Memory B cell (primary cell): ENCODE data around the gene TRAPPC12.

Source experiments
- ATAC-seq: fragments of 150-1000 bp; cut with Tn5 transposase; 2 replicates; pipeline ENCODE4 v1.10.0; 2021; ENCODE audit warnings: low read depth, mild to moderate bottlenecking, moderate library complexity
- DNase-seq, 2 donors: peaks; one replicate each; pipeline ENCODE4 v3.0.0; 2022; ENCODE audit warnings: low spot score in 2 of 2
- H3K27ac Mint-ChIP-seq: one replicate; pipeline ENCODE4 v1.8.0; 2022; ENCODE audit warnings: mild to moderate bottlenecking, moderate library complexity, mixed read lengths
- H3K27me3 Mint-ChIP-seq: one replicate; pipeline ENCODE4 v1.8.0; 2022; ENCODE audit warnings: mixed read lengths
- H3K36me3 Mint-ChIP-seq: one replicate; pipeline ENCODE4 v1.8.0; 2022; ENCODE audit warnings: mild to moderate bottlenecking, mixed read lengths
- H3K4me1 Mint-ChIP-seq: one replicate; pipeline ENCODE4 v1.8.0; 2022; ENCODE audit warnings: mixed read lengths
- H3K4me3 Mint-ChIP-seq: one replicate; pipeline ENCODE4 v1.8.0; 2022; ENCODE audit warnings: mild to moderate bottlenecking, moderate library complexity, mixed read lengths
- H3K9me3 Mint-ChIP-seq: one replicate; pipeline ENCODE4 v1.8.0; 2022; ENCODE audit warnings: mixed read lengths

The TRAPPC12 gene

DNA sequence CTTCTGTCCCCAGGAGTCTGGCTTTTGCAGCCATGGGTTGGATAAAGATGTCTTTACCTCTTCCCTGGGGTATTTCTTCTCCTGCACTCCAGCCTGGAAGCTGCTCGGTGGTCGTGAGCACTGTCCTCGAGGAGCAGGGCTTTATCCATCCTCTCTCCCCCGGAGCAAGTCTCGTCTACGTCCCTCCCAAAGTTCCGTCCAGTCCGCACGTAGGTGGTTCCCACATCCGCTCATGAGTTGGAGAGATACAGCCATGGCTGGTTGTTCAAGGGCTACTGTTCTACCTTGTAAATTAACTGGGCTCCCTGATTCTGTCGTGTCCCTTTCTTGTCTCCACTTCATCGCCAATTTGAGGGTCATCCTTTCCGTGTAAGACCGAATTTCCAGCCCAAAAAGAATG, 47.1 kb downstream of the TRAPPC12 start:
- no peak for ATAC-seq
- H3K9me3 Mint-ChIP-seq: no peaks in the 10 kb centered on the region
- H3K36me3 Mint-ChIP-seq: peaks cover 27% of the 10 kb centered on the region
- no peak for DNase-seq
- H3K4me1 Mint-ChIP-seq: peaks cover 6% of the 10 kb centered on the region
- H3K27ac Mint-ChIP-seq: no peak overlapping the region
- H3K4me3 Mint-ChIP-seq: no peak overlapping the region
- no peaks in the 10 kb centered on the region for H3K27me3 Mint-ChIP-seq

GRCh38 chr2:3427272-3427671, 47.8 kb downstream of the TRAPPC12 start:
- H3K27ac Mint-ChIP-seq: no peak overlapping the region
- H3K36me3 Mint-ChIP-seq: peaks cover 33% of the 10 kb centered on the region
- H3K27me3 Mint-ChIP-seq: no peaks in the 10 kb centered on the region
- H3K4me1 Mint-ChIP-seq: peaks cover 6% of the 10 kb centered on the region
- ATAC-seq: no peak
- no peak for DNase-seq
- no peaks in the 10 kb centered on the region for H3K9me3 Mint-ChIP-seq
- H3K4me3 Mint-ChIP-seq: no peak overlapping the region

DNA sequence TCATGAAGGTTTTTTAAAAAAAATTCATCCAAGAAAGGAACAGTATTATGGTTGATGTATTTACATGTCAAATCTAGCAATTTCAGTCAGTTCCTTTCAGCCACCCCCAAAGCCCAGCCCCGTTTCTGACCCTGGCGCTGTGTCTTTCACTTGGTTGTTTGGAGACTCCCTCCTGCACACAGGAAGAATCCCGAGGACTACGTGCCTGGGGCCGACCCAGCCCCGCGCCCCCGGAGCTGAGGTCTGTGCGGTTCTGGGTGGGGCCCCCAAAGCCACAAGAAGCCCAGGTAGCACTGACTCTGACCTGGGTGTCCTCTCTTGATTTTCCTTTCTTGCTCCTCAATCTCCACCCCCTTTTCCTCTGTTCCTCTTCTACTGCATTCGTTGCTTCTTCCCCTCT, 49.1 kb downstream of the TRAPPC12 start:
- DNase-seq: no peak
- Mint-ChIP-seq H3K9me3 (no peaks in the 10 kb centered on the region), H3K4me1 (peaks cover 4% of the 10 kb centered on the region), H3K36me3 (peaks cover 32% of the 10 kb centered on the region), H3K4me3 (no peak overlapping the region), H3K27ac (peak overlapping the region; percentile 7), H3K27me3 (no peaks in the 10 kb centered on the region)
- no peak for ATAC-seq

- no peaks in the 10 kb centered on the region for H3K9me3 Mint-ChIP-seq
- H3K27ac Mint-ChIP-seq: peak overlapping the region; percentile 7
- peaks cover 28% of the 10 kb centered on the region for H3K36me3 Mint-ChIP-seq
- ATAC-seq (no peak), DNase-seq (no peak)
- H3K27me3 Mint-ChIP-seq: no peaks in the 10 kb centered on the region
- no peaks in the 10 kb centered on the region for H3K4me1 Mint-ChIP-seq
- H3K4me3 Mint-ChIP-seq: no peak overlapping the region
Observed at GRCh38 chr2:3429066-3429610, 49.6 kb downstream of the TRAPPC12 start.

- Mint-ChIP-seq H3K9me3 (no peaks in the 10 kb centered on the region), H3K27ac (no peak overlapping the region), H3K27me3 (no peaks in the 10 kb centered on the region), H3K4me1 (no peaks in the 10 kb centered on the region), H3K36me3 (peaks cover 29% of the 10 kb centered on the region), H3K4me3 (no peak overlapping the region)
- DNase-seq: no peak
- no peak for ATAC-seq
Observed at GRCh38 chr2:3430172-3430571, 50.7 kb downstream of the TRAPPC12 start.

DNA sequence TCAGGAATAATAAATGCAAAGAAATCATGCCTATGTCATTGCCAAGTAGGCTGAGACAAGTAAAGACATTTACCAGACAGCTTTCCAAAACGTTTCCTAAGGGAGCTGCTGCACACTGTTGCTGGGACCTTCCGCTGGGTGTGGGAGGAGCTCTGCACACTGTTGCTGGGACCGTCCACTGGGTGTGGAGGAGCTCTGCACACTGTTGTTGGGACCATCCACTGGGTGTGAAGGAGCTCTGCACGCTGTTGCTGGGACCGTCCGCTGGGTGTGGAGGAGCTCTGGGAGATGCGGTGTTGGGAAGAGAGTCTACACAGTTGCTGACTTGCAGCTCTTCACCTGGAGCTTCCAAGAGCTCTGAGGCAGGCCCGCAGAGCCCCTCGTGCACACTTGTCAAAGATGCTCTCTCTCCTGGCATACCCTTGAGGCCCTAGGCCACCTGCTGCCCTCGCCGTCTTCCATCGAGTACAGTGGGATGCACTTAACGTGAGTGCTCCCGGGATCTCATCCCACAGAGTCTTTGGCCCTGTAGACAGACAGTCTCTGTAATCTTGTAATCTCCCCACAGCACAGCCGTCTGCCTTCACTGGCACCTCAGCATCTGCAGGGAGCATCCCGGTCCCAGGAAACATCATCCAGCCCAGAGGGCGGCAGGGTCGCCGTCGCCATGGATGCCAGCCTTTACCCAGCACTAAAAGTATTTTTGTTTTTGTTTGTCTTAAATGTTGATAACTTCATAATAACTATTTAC, 51.4 kb downstream of the TRAPPC12 start:
- Mint-ChIP-seq H3K4me1 (no peaks in the 10 kb centered on the region), H3K9me3 (no peaks in the 10 kb centered on the region), H3K4me3 (no peak overlapping the region), H3K27ac (no peak overlapping the region), H3K27me3 (no peaks in the 10 kb centered on the region), H3K36me3 (peaks cover 26% of the 10 kb centered on the region)
- ATAC-seq: no peak
- DNase-seq: no peak

DNA sequence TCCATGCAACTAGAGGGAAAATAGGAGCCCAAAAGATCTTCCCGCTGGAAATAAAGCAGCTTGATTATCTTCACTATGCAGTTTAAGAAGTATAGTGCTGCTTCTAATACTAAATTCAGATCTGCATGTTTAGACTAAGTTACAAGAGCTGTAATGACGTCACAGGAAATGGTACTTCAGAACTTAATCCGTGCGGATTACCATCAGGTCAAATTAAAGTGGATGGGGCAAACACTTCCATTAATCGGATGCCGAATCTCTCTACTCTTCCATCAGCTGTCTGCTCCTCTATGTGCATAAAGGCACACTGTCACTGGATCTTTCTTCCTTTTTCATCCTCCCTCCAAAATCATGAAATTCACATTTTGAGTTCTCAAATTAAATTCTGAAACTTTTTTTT, 52.6 kb downstream of the TRAPPC12 start:
- no peaks in the 10 kb centered on the region for H3K9me3 Mint-ChIP-seq
- no peaks in the 10 kb centered on the region for H3K27me3 Mint-ChIP-seq
- H3K4me1 Mint-ChIP-seq: no peaks in the 10 kb centered on the region
- DNase-seq (no peak), ATAC-seq (no peak)
- H3K4me3 Mint-ChIP-seq: no peak overlapping the region
- peaks cover 26% of the 10 kb centered on the region for H3K36me3 Mint-ChIP-seq
- peak overlapping the region; percentile 62 for H3K27ac Mint-ChIP-seq

DNA sequence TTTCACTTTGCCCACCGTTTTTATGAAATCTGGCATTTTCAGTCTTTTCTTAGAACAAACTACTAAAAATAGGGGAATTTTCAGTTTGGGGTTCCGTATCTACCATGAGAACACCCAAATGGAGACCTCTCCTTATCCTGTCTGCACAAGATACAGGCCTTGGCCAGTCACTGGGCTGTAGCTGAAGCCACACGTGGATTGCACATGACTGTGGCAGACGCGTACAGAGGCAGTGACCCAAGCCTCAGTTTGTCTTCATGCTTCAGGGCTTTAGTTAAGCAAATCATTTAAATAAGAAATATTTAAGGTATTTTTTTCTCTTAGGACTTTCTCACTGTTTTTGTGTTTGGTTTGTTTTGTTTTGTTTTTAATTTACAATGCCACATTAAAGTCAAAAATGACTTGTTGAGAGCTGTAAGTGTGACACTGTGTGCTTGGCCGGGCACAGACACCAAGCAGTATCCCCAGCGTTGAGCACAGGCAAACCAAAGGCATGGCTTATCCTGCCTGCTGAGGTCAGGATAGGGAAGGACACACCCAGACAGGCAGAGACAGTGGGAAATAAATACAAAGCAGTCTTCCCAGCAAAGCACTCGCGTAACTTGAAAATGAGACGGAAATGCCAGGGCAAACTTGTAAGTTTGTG, 53.3 kb downstream of the TRAPPC12 start:
- no peak overlapping the region for H3K27ac Mint-ChIP-seq
- ATAC-seq: no peak
- no peaks in the 10 kb centered on the region for H3K9me3 Mint-ChIP-seq
- H3K4me3 Mint-ChIP-seq: no peak overlapping the region
- no peaks in the 10 kb centered on the region for H3K27me3 Mint-ChIP-seq
- H3K4me1 Mint-ChIP-seq: no peaks in the 10 kb centered on the region
- peaks cover 26% of the 10 kb centered on the region for H3K36me3 Mint-ChIP-seq
- DNase-seq: no peak

- ATAC-seq (no peak), DNase-seq (no peak)
- Mint-ChIP-seq H3K4me3 (no peak overlapping the region), H3K36me3 (peaks cover 26% of the 10 kb centered on the region), H3K27me3 (no peaks in the 10 kb centered on the region), H3K9me3 (no peaks in the 10 kb centered on the region), H3K27ac (no peak overlapping the region), H3K4me1 (no peaks in the 10 kb centered on the region)
Observed at GRCh38 chr2:3433339-3433699, 53.8 kb downstream of the TRAPPC12 start.

- H3K36me3 Mint-ChIP-seq: peaks cover 28% of the 10 kb centered on the region
Observed at GRCh38 chr2:3433776-3434400, 54.4 kb downstream of the TRAPPC12 start.

GRCh38 chr2:3434654-3435053, 55.2 kb downstream of the TRAPPC12 start:
- ATAC-seq: no peak
- no peaks in the 10 kb centered on the region for H3K4me1 Mint-ChIP-seq
- peak overlapping the region; percentile 75 for H3K27ac Mint-ChIP-seq
- DNase-seq: no peak
- no peak overlapping the region for H3K4me3 Mint-ChIP-seq
- no peaks in the 10 kb centered on the region for H3K9me3 Mint-ChIP-seq
- H3K36me3 Mint-ChIP-seq: peaks cover 28% of the 10 kb centered on the region
- no peaks in the 10 kb centered on the region for H3K27me3 Mint-ChIP-seq

More at GRCh38 chr2:3433776-3434400, 54.4 kb downstream of the TRAPPC12 start:
- H3K27me3 Mint-ChIP-seq: no peaks in the 10 kb centered on the region
- no peak for ATAC-seq
- no peaks in the 10 kb centered on the region for H3K4me1 Mint-ChIP-seq
- no peak for DNase-seq
- peak overlapping the region; percentile 75 for H3K27ac Mint-ChIP-seq
- H3K4me3 Mint-ChIP-seq: no peak overlapping the region
- no peaks in the 10 kb centered on the region for H3K9me3 Mint-ChIP-seq

DNA sequence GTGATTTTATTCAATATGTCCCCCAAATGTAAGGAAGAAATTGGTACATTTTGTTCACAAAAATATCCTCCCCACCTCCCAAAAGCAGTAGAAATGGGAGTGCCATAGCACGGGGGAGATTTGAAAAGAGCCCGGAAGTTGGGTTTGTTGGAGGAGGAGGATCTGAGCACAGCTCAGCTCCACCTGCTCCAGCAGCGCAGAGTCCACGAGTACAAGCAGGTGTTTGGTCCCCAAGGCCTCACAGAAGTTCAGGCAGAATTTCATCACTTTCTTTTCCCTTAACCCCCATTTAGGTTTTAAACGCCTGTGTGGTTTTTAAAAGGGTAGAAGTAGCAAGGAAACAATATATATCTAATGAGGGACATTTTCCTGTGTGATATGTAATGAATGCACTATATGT, 56.0 kb downstream of the TRAPPC12 start:
- peaks cover 2% of the 10 kb centered on the region for H3K4me1 Mint-ChIP-seq
- ATAC-seq (no peak), DNase-seq (no peak)
- H3K9me3 Mint-ChIP-seq: no peaks in the 10 kb centered on the region
- no peak overlapping the region for H3K27ac Mint-ChIP-seq
- H3K4me3 Mint-ChIP-seq: no peak overlapping the region
- H3K27me3 Mint-ChIP-seq: no peaks in the 10 kb centered on the region
- H3K36me3 Mint-ChIP-seq: peaks cover 25% of the 10 kb centered on the region

GRCh38 chr2:3440477-3440876, 61.0 kb downstream of the TRAPPC12 start:
- Mint-ChIP-seq H3K4me3 (no peak overlapping the region), H3K27ac (peak overlapping the region; percentile 69), H3K4me1 (peaks cover 15% of the 10 kb centered on the region), H3K27me3 (no peaks in the 10 kb centered on the region), H3K36me3 (peaks cover 13% of the 10 kb centered on the region), H3K9me3 (no peaks in the 10 kb centered on the region)
- DNase-seq: no peak
- ATAC-seq: no peak

- no peaks in the 10 kb centered on the region for H3K27me3 Mint-ChIP-seq
- H3K9me3 Mint-ChIP-seq: no peaks in the 10 kb centered on the region
Observed at GRCh38 chr2:3441465-3441864, 62.0 kb downstream of the TRAPPC12 start.

More at GRCh38 chr2:3441465-3441864, 62.0 kb downstream of the TRAPPC12 start:
- DNase-seq: no peak
- Mint-ChIP-seq H3K4me1 (peaks cover 15% of the 10 kb centered on the region), H3K27ac (peak overlapping the region; percentile 69), H3K4me3 (no peak overlapping the region), H3K36me3 (peaks cover 18% of the 10 kb centered on the region)
- no peak for ATAC-seq
